ENCODE data around the gene CTSV. TPM values are rescaled to one million over a fixed set of nuclear protein-coding genes. Genes with fewer than 3 reads are reported as not detected.
"Not testable (repeated sequence)": the region's sequence is repeated elsewhere in the genome, so short reads cannot be mapped to it uniquely, and the experiment has no call there.

The CTSV gene
- total RNA-seq, 5 donors from 2014 or later (not counting 1 experiment from before 2014, with no cell fraction given) = 0.08 to 0.23 TPM; not detected in 3

- H3K4me3 Mint-ChIP-seq; H3K27ac Mint-ChIP-seq; ATAC-seq (replicated peaks in 1 of 4); H3K9me3 ChIP-seq; H3K36me3 ChIP-seq (ENCODE audit: control insufficient read depth in 2 of 2, extremely low read depth in 1 of 2, insufficient read depth in 1 of 2, low read length in 1 of 2); H3K9me3 Mint-ChIP-seq; POLR2A ChIA-PET; H3K27me3 ChIP-seq (replicated peaks in 1 of 2; ENCODE audit: control insufficient read depth in 2 of 2, extremely low read depth in 1 of 2, insufficient read depth in 2 of 2, low read length in 1 of 2); H3K27ac ChIP-seq (ENCODE audit: low read length); H3K4me3 ChIP-seq (ENCODE audit: control insufficient read depth in 1 of 2, extremely low read depth in 1 of 2, low read length in 1 of 2); H3K4me1 ChIP-seq (ENCODE audit: control insufficient read depth in 1 of 2, extremely low read depth in 1 of 2, insufficient read depth in 2 of 2, low read length in 2 of 2); H3K36me3 Mint-ChIP-seq; DNase-seq; H3K27me3 Mint-ChIP-seq: not testable (repeated sequence)
- H3K4me1 Mint-ChIP-seq = peaks cover 31 to 47% (median 44%) of the 10 kb centered on the region in 3 donors
- CTCF ChIA-PET = interaction anchor here in 1 of 2 donors (0.6 kb wide), 1 partner anchor 158 kb away, joined by 4 read pairs; no protein-coding TSS in a partner anchor
- no CpG with 5 or more reads among the region's 6 CpGs for WGBS (ENCODE audit: insufficient coverage)
Observed at GRCh38 chr9:96997009-96997701, 41.8 kb downstream of the CTSV start.

GRCh38 chr9:96994531-96995016 is 44.4 kb downstream of the CTSV start:
- H3K27ac ChIP-seq (ENCODE audit: low read length); DNase-seq; H3K4me3 ChIP-seq (ENCODE audit: control insufficient read depth in 1 of 2, extremely low read depth in 1 of 2, low read length in 1 of 2); H3K36me3 Mint-ChIP-seq; H3K9me3 Mint-ChIP-seq; POLR2A ChIA-PET; H3K4me3 Mint-ChIP-seq; H3K36me3 ChIP-seq (ENCODE audit: control insufficient read depth in 2 of 2, extremely low read depth in 1 of 2, insufficient read depth in 1 of 2, low read length in 1 of 2); H3K27ac Mint-ChIP-seq; ATAC-seq (replicated peaks in 1 of 4); CTCF ChIA-PET; H3K4me1 ChIP-seq (ENCODE audit: control insufficient read depth in 1 of 2, extremely low read depth in 1 of 2, insufficient read depth in 2 of 2, low read length in 2 of 2); H3K27me3 Mint-ChIP-seq; H3K27me3 ChIP-seq (replicated peaks in 1 of 2; ENCODE audit: control insufficient read depth in 2 of 2, extremely low read depth in 1 of 2, insufficient read depth in 2 of 2, low read length in 1 of 2); H3K9me3 ChIP-seq: not testable (repeated sequence)
- peaks cover 15 to 33% (median 32%) of the 10 kb centered on the region in 3 donors for H3K4me1 Mint-ChIP-seq
- no CpG with 5 or more reads among the region's 2 CpGs for WGBS (ENCODE audit: insufficient coverage)

- H3K36me3 Mint-ChIP-seq = not testable (repeated sequence)
Observed at GRCh38 chr9:96992303-96992702, 46.6 kb downstream of the CTSV start.

GRCh38 chr9:96989747-96990318 is 49.1 kb downstream of the CTSV start:
- CTCF ChIA-PET; H3K9me3 ChIP-seq; DNase-seq; H3K4me1 ChIP-seq (ENCODE audit: control insufficient read depth in 1 of 2, extremely low read depth in 1 of 2, insufficient read depth in 2 of 2, low read length in 2 of 2); H3K4me3 ChIP-seq (ENCODE audit: control insufficient read depth in 1 of 2, extremely low read depth in 1 of 2, low read length in 1 of 2); POLR2A ChIA-PET; H3K4me3 Mint-ChIP-seq; H3K36me3 ChIP-seq (ENCODE audit: control insufficient read depth in 2 of 2, extremely low read depth in 1 of 2, insufficient read depth in 1 of 2, low read length in 1 of 2); H3K27me3 ChIP-seq (replicated peaks in 1 of 2; ENCODE audit: control insufficient read depth in 2 of 2, extremely low read depth in 1 of 2, insufficient read depth in 2 of 2, low read length in 1 of 2); ATAC-seq (replicated peaks in 1 of 4); H3K27ac ChIP-seq (ENCODE audit: low read length); H3K27me3 Mint-ChIP-seq; H3K36me3 Mint-ChIP-seq; H3K9me3 Mint-ChIP-seq; H3K27ac Mint-ChIP-seq: not testable (repeated sequence)
- no CpG with 5 or more reads among the region's 1 CpG for WGBS (ENCODE audit: insufficient coverage)
- H3K4me1 Mint-ChIP-seq = peaks cover 17 to 30% (median 29%) of the 10 kb centered on the region in 3 donors

More at GRCh38 chr9:96992303-96992702, 46.6 kb downstream of the CTSV start:
- H3K27me3 Mint-ChIP-seq; H3K27ac ChIP-seq (ENCODE audit: low read length); H3K9me3 ChIP-seq; H3K9me3 Mint-ChIP-seq; H3K27ac Mint-ChIP-seq; CTCF ChIA-PET; H3K36me3 ChIP-seq (ENCODE audit: control insufficient read depth in 2 of 2, extremely low read depth in 1 of 2, insufficient read depth in 1 of 2, low read length in 1 of 2); H3K4me3 ChIP-seq (ENCODE audit: control insufficient read depth in 1 of 2, extremely low read depth in 1 of 2, low read length in 1 of 2); POLR2A ChIA-PET; H3K27me3 ChIP-seq (replicated peaks in 1 of 2; ENCODE audit: control insufficient read depth in 2 of 2, extremely low read depth in 1 of 2, insufficient read depth in 2 of 2, low read length in 1 of 2); H3K4me3 Mint-ChIP-seq; DNase-seq; H3K4me1 ChIP-seq (ENCODE audit: control insufficient read depth in 1 of 2, extremely low read depth in 1 of 2, insufficient read depth in 2 of 2, low read length in 2 of 2); ATAC-seq (replicated peaks in 1 of 4): not testable (repeated sequence)
- H3K4me1 Mint-ChIP-seq = peaks cover 22 to 32% (median 29%) of the 10 kb centered on the region in 3 donors
- WGBS (ENCODE audit: insufficient coverage) = no CpG with 5 or more reads among the region's 2 CpGs

- H3K36me3 ChIP-seq (ENCODE audit: control insufficient read depth in 2 of 2, extremely low read depth in 1 of 2, insufficient read depth in 1 of 2, low read length in 1 of 2); H3K9me3 Mint-ChIP-seq; H3K4me3 Mint-ChIP-seq; H3K9me3 ChIP-seq; H3K36me3 Mint-ChIP-seq; DNase-seq; H3K27ac ChIP-seq (ENCODE audit: low read length); H3K27me3 ChIP-seq (replicated peaks in 1 of 2; ENCODE audit: control insufficient read depth in 2 of 2, extremely low read depth in 1 of 2, insufficient read depth in 2 of 2, low read length in 1 of 2); H3K4me1 ChIP-seq (ENCODE audit: control insufficient read depth in 1 of 2, extremely low read depth in 1 of 2, insufficient read depth in 2 of 2, low read length in 2 of 2); POLR2A ChIA-PET; H3K27me3 Mint-ChIP-seq; CTCF ChIA-PET; ATAC-seq (replicated peaks in 1 of 4); H3K4me3 ChIP-seq (ENCODE audit: control insufficient read depth in 1 of 2, extremely low read depth in 1 of 2, low read length in 1 of 2); H3K27ac Mint-ChIP-seq: not testable (repeated sequence)
- peaks cover 12 to 24% (median 22%) of the 10 kb centered on the region in 3 donors for H3K4me1 Mint-ChIP-seq
- 100% methylated on average over 2 of the region's 2 CpGs for WGBS (ENCODE audit: insufficient coverage)
Observed at GRCh38 chr9:96984887-96985286, 54.1 kb downstream of the CTSV start.

GRCh38 chr9:96984139-96984538 is 54.8 kb downstream of the CTSV start:
- no CpG with 5 or more reads among the region's 3 CpGs for WGBS (ENCODE audit: insufficient coverage)
- CTCF ChIA-PET; POLR2A ChIA-PET; H3K27me3 Mint-ChIP-seq; H3K4me1 ChIP-seq (ENCODE audit: control insufficient read depth in 1 of 2, extremely low read depth in 1 of 2, insufficient read depth in 2 of 2, low read length in 2 of 2); H3K4me3 Mint-ChIP-seq; H3K27ac Mint-ChIP-seq; H3K9me3 ChIP-seq; H3K27ac ChIP-seq (ENCODE audit: low read length); H3K36me3 ChIP-seq (ENCODE audit: control insufficient read depth in 2 of 2, extremely low read depth in 1 of 2, insufficient read depth in 1 of 2, low read length in 1 of 2); H3K9me3 Mint-ChIP-seq; H3K36me3 Mint-ChIP-seq; DNase-seq; H3K4me3 ChIP-seq (ENCODE audit: control insufficient read depth in 1 of 2, extremely low read depth in 1 of 2, low read length in 1 of 2); ATAC-seq (replicated peaks in 1 of 4); H3K27me3 ChIP-seq (replicated peaks in 1 of 2; ENCODE audit: control insufficient read depth in 2 of 2, extremely low read depth in 1 of 2, insufficient read depth in 2 of 2, low read length in 1 of 2): not testable (repeated sequence)
- peaks cover 9 to 26% (median 23%) of the 10 kb centered on the region in 3 donors for H3K4me1 Mint-ChIP-seq

All from T-cell (primary cell).